HG03565 (cell line): ENCODE results near the gene RAP1A.
"Not testable (repeated sequence)": the region's sequence is repeated elsewhere in the genome, so short reads cannot be mapped to it uniquely, and the experiment has no call there.

Source experiments
- ATAC-seq: cut with Tn5 transposase; IDR thresholded peaks from one replicate; pipeline ENCODE4 v1.9.1; 2021; ENCODE audit warnings: mild to moderate bottlenecking, moderate library complexity; ENCODE audit not compliant: unreplicated experiment

The RAP1A gene

DNA sequence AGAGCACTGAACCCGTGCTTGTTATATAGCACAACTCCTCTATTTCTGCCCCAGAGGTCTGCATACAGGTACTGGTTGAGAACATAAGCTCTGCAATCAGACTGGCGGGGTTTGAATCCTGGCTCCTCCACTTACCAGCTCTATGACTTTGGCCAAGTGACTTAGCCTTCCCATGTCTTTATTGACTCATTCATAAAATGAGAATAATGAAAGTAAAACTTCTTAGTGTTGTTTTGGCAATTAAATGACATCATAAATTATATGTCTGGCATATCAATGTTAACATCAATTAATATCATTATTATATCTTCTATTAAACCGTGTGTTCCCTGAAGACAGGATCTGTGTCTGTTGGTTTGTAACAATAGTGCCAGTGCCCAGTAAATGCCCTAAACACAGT lies 115.3 kb downstream of the RAP1A start:
- ATAC-seq: no peak

DNA sequence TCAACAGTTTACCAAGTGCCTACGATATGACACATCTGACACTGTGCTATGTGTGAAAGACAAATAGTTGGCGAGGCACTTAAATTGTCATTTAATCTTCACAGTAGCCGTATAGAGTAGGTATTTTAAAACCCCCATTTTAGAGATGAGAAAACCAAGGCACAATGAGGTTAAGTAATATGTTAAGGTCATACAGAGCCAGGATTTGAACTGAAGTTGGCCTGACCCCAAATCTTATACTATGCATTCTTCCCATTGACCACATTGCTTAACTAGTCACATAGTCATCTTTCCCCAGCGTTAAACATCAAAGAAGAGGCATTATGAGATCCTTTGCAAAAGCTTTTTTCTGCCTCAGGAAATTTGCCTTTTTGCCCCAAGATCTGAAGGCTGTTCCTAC lies 115.7 kb downstream of the RAP1A start:
- no peak for ATAC-seq

DNA sequence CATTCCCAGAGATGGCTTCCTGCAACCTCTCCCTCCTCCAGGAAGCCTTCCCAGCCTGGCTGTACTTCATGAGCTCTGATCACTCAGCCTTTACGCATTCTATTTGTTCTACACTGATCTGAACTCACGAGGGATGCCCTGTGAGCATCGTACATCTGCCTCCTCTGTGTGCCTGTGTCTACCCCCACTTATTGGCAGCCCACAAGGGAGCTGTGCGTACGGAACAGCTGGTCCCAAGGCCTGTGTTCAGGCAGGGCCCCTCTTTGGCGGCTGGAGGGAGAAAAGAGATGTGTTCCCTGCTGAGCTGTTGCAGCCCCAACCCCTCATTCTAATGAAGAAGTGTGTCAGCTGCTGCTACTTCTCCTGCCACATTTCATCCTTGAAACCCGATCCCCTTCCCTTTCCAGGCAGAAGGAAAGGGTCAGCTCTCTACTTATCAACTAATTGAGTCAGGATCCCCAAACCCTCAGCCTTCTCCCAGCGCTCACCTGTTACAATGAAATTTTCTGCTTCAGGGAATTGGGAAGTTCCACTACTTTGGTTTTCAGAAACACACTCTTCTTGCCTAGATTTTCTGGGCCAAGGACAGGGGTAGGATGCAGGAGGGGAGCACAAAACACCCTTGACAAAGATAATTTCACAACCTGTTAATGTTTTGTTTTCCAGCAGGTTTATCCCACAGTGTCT lies 116.4 kb downstream of the RAP1A start:
- no peak for ATAC-seq

DNA sequence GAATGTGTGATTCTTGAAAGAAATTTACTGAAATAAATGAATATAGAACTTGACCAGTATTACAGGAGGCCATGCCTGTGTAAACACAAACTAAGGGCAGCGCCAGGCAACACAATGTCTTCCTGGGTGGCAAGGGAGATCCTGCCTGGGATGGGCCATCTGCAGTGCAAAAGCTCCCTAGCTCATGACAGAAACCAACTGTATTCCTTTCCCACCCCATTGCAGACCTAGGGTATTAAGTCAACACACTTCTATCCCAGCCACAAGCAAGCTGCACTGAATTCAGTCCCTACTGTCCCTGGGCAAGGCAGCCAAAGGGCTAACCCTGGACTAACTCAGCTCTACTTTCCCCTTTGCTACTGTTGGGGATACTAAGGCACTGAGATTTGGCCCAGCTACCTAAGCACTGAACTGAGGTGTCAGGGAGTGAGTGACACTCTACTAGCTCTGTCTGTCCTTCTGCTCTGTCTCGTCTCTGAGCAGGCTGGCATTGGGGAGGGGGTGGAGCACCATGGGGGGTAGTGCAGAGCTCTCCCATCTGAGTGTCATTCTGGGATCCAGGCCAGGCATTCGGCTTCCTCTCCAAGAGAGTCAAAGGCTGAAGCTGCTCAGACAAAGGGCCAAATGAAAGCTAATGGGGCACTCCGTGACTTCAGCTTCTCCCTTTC lies 117.1 kb downstream of the RAP1A start:
- no peak for ATAC-seq

DNA sequence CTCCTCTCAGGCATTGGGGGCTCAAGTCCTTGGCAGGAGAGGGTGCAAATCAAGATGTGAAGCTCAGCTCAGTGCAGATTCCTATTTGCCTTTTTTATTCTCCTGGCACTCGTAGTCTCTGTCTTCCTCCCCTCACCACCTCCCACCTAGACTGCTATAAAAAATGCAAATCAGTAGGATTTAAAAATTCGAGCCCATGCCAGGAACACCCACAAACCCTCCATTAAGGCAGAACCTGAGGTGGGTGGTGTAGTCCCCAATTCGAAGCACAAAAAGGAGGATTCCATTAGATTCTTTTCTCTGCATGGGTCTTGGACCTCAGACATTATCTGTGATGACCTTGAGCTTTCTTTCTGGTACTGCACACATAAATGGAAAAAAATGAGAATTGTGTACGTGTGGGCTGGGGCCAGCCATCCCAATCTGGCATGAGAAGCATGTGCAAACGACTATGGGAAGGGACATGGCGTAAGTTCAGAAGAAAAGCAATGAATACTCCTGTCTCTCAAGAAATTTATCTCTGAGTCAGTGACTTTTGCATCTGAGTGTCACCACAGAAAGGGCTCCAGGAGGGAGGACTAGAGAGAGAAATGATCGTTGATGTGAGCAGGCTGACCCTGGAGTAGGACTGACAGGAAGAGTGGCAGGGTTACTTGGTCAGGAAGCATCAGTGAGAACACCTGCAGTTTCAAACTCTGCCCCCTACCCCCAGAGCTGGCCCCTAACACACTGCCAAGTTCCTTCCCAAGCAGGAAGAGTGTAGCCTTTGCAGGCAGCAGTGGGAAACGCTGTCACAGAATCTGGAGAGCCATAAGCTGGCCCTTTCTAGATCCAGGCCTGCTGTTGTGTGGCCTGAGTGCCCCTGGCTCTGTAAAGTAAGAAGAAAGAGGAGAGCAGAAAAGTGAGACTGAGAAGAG lies 117.9 kb downstream of the RAP1A start:
- no peak for ATAC-seq

DNA sequence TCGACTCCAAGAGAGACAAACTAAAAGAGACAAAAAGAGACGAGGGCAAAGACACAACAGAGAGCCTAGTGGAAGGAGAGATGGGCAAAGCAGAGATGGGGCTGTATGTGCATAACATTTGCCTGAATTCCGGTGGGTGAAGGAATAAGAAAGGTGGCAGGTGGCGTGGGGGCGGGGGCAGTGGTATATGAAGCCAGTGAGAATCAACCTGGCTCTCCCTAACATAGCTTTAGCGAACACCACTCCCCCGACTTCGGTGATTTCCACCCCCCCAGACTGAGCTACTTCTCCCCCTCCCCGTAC lies 118.5 kb downstream of the RAP1A start:
- no peak for ATAC-seq

DNA sequence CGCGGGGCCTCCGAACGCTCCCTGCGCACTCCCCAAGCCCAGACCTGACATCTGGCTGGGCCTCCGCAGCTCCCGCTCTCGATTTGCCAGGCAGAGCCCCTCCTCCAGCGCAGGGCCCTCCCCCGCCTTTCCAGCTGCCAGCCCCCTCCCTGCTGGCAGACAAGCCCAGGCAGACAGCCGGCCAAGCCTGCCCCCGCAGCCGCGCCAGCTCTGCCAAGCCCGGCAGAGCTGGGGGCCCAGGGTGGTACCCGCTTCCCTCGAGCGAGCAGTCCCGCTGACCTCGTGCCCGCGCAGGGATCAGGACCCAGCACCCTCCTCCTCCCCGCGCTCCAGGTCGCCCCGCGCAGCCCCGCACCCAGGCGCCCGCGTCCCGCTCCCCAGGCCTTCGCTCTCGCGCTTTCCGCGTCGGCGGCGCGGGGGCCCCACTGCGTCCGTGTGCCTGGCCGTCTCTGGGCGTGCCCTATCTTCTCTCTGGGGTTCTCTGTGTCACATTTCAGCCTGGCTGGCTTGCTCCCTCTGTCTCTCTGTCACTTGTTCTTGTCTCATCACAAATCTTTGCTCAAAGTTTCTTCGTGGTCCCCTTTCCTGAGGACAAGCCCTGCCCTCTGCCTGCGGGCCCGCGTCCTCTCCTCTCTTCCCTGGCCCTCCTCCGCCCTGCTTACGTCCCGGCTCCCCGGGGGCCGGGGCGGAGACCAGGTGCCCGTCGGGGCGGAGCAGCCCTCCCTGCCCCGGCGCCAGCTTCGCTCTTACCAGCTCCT lies 119.0 kb downstream of the RAP1A start:
- ATAC-seq: peak; percentile 28

DNA sequence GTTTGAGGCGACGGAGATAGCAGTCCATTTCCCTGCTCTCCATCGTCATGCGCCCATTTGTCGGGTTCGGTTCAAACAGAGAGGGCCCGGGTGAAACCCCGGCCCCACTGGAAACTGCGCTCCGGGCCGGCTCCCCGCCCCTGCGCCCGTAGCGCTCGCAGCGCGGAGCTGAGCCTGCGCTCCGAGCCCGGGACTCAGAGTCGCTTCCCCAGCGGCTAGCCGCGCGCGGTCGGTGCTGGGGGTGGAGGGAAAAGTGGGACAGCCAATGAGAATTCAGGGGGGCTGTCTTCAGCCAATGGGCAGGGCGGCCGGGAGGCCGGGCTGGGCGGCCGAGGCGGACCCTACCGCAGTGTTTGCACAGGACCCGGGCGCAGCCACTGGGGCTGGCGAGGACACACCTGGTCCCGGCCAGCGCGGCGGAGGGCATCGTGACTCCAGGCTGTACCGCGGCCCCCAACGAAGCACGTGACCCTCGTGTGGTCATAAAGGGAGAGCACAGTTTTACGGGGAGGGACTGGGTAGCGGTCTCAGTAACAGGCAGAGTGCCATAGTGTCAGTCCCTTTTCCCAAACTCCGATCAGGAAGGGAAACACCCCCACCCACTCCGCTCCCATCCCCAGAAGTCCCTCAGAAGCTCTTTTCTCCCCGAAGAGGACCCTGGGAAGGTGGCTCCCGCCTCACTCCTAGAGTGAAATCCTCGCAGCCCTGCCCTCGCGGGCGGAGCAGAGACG lies 119.8 kb downstream of the RAP1A start, which contains the start of gene INKA2:
TSS of gene INKA2 (minus strand) at position 202 of the 731 bp plus-strand sequence. CDS start at position 49, 153 bp downstream.
- ATAC-seq: peak; percentile 72

DNA sequence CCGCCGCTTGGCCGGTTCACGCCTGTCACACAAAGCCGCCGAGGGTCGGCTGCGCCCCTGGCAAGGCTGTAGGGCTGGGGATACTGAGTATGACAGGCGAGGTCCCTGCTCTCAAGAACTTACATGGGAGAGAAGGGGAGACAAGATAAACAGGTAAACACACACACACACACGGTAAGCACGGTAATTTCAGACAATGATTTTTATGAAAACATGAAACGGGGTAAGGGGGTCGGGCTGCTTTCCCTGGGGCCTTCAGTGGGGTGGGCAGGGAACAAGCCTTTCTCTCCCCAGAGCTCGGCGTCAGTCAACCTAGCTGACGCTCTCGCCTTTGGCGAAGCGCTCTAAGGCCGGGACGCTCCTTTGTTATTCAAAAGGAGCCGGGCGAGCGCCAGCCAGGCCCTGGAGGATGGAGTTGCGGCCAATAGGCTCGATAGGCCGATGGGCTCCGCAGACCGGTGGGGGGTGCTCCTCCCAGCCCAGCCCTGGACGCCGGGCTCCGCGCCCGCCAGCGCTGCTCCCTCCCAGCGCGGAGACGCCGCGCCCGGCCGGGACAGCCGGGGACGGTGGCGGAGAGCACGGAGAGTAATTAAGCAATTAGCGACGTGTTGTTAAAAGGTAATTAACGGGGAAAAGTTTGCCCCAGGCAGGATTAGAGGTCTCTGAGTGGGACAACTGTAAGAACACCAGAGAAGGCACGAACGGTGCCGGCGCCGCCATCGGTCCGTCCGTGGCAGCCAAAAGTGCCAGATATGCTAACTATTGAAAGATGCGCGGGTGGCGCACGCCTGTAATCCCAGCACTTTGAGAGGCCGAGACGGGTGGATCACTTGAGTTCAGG lies 120.6 kb downstream of the RAP1A start:
- peak; percentile 12 for ATAC-seq

DNA sequence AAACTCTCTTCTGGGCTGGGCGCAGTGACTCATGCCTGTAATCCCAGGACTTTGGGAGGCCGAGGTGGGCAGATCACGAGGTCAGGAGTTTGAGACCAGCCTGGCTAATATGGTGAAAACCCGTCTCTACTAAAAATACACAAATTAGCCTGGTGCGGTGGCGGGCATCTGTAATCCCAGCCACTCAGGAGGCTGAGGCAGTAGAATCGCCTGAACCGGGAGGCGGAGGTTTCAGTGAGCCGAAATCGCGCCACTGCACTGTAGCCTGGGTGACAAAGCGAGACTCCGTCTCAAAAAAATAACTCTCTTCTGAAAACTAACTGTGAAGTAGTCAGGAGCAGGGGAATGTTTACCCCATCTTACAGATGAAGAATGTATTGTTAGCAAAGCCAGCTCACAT lies 122.7 kb downstream of the RAP1A start:
- ATAC-seq: not testable (repeated sequence)

DNA sequence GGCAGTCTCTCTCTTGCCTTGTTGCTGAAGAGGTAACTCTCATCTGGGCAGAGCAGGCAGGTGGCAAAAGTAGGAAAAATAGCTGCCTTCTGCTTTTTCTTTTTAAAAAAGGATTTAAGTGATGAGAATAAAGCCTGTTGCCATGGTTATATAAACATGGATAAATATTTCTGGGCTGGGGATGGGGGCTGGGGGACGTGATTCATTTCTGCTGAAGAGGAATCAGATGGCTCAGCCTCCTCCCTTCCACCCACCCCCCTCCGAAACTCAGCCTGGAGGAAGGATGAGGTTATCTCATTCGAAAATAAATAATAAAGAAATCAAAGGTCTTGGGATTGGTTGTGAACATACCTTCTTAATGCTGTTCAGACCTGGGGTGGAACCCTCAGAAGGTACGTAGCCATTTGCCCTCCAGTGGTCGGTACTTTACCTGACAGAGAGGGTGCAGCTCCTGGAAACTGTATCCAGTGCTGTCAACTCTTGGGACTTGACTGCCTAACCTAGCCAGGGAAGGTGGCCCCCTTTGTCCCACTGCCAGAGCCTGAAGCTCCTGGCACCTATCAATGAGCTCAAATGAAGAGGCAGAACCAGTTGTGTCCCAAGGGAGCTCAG lies 123.5 kb downstream of the RAP1A start:
- no peak for ATAC-seq

DNA sequence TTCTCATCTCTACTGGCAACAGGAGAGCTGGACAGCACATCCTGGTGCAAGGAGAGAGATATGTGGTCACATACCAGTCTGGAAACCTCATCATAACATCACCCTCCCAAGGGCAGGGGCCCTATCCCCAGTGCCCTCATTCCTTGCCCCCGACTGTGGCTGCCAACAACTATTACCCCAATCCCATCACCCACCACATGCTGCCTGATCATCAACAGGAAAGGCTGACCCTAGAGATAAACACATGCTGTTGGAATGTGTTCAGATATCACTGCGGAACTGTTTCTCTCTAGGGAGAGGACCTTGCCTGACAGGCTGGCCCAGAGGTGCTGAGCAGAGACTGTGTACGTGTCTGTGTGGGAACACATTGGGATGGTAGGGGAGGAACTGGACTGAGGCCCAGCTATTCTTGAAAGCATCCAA lies 124.1 kb downstream of the RAP1A start:
- no peak for ATAC-seq

DNA sequence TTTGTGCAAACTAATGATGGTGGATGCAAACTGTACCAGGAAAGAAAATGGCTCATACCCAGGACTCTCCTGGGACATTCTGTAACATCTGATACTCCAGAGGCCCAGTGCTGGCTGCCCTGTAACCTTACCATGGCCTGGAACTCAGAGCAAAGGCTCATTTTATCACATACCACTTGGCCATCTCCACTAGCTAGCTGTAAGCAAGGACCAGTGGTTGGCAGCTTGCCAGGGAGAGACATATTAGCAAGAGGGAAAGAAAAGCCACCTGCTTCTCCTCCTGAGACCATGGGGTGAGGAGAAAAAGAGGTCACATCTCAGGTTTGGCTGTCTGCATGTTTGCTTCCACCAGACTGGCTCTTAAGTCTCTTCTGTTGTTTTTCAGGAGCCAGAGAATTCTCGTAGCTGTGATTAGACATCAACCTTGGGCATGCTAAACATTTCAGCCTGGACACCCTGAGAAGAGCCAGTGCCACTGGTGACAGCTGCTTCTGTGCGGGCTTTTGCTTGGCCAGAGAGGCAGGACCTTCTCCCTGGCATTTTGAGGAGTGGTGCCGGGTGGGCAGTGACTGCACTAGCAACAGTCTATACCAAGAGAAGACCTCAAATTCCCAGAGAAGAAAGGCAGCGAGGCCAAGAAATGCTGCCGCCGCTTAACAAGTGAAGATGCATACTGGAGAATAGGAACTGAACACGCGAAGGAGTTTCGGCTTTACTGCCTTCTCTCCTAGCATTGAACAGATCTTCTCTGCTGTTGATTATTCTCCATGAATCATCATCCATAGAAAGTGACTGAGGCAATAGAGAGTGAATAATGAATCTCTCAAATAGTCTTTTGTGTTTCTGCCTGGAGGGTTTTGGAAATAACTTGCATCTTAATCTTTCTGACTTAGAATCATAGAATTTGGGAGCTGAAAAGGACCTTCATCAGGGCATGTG lies 126.4 kb downstream of the RAP1A start:
- ATAC-seq: no peak

DNA sequence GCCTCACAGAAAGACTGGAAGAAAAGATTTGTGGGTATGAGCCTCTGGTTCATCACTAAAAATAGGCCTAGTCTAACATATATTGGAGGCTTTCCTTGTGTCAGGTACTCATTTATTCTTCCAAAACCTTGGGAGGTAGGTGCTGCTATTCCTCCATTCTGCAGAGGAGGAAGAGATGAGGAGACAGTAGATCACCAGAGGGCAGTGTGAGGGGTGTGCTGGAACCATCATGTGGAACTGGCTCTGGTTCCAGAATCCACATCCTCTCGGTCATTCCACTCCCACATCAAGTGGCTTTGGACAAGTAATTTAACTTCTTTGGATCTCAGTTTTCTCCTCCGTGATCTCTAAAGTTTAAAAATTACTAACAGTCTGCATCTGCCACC lies 127.0 kb downstream of the RAP1A start:
- ATAC-seq: no peak

DNA sequence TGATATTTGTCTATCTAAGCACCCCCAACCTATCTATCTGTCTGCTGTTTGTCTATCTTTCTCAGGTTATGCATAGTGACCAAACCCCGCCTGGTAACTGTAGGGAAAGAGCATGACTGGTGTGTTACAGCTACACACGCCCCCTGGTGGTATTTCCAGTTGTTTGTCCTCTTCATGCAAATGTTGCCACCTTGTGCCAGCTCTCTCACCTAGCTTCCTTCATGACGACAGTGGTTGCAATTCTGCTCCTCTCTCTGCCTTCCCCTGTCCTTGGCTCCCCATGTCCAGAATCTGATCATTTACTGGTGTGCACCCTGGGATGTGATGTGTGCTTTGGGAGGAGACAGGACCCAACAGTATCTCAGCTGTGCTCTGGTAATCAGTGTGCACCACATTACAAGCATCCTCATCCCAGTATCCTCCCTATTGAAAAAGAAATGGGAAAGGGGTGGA lies 127.7 kb downstream of the RAP1A start:
- no peak for ATAC-seq

DNA sequence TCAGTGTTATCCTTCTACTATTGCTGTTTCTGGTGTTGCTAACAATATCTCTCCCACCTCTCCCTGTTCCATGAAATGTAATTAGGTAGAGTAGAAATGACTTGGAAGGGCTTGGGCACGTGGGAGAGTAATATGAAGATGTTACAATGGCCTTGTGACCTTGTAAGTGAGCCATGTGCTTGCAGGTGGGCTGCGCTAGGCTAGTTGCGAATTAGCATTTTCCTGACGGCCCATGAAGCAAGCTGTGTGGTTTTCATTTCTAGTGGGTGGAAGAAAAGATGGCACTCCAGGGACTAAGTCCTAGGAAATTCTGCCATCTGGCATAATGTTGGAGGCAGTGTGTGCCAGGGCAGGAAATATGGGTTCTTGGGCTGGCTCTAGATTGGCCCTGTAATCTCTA lies 128.4 kb downstream of the RAP1A start:
- ATAC-seq: no peak

DNA sequence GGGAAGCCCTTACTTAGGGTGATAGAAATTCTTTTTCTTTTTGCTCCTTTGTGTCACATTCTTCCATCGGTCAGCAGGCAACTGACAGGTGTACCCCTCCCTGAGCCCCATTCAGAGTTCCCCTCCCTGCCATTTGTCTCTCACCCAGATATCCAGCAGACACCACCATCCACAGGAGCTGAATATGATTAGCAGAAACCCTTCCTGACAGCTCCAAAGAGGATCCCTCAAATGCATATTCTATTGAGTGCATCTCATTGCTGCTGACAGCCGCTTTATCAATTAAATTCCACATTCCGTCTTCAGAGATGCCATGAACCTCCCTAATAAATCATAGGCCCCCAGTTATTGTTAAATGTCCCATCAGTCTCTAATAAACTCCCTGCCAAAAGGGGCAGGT lies 130.0 kb downstream of the RAP1A start:
- no peak for ATAC-seq

DNA sequence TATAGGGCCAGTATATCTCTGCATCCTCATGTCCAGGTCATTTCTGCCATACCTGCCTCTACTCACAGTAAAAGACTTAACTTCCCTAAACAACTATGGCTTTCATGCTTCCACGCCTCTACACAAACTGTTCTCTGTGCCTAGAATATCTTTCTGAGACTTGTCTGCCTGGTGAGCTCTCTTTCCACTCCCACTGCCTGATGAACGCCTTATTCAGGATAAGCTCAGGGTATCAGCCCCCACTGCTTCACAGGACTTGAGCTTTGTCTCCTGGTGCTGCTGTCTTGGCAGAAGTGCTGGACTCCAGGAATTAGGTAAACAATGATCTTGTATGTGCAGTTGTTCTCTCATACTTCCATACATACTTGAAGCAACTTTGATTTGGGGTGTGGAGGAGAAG lies 131.3 kb downstream of the RAP1A start:
- ATAC-seq: no peak
